ENCODE measurements around the gene MYO5A. TPM values are rescaled to one million over a fixed set of nuclear protein-coding genes. Genes with fewer than 3 reads are reported as not detected.

MYO5A gene
- total and polyA plus RNA-seq, 10 of the 15 experiments (the other 5 are each of a cell fraction or from before 2014, with no cell fraction given): 4.2 to 42.9 (median 31.1) TPM

GRCh38 chr15:52350423-52350822 lies 178.3 kb downstream of the MYO5A start (continued):
- no peak for TF ChIP-seq CUX1 (IDR thresholded peaks at IDR 0.05; ENCODE audit: insufficient replicate concordance, low read depth, low read length)
- TF ChIP-seq JUND (IDR thresholded peaks at IDR 0.05; ENCODE audit: low read depth, low read length): no peak
- TF ChIP-seq POLR2A (IDR thresholded peaks at IDR 0.05; ENCODE audit: low read depth, low read length): no peak
- TF ChIP-seq SP1 (IDR thresholded peaks at IDR 0.05; ENCODE audit: low read depth, low read length): no peak
- TF ChIP-seq SMARCA5 (IDR thresholded peaks at IDR 0.05): no peak
- TF ChIP-seq BCL11A (IDR thresholded peaks at IDR 0.05; ENCODE audit: low read depth, low read length): no peak
- TF ChIP-seq FOXK2 (IDR thresholded peaks at IDR 0.05): no peak

DNA sequence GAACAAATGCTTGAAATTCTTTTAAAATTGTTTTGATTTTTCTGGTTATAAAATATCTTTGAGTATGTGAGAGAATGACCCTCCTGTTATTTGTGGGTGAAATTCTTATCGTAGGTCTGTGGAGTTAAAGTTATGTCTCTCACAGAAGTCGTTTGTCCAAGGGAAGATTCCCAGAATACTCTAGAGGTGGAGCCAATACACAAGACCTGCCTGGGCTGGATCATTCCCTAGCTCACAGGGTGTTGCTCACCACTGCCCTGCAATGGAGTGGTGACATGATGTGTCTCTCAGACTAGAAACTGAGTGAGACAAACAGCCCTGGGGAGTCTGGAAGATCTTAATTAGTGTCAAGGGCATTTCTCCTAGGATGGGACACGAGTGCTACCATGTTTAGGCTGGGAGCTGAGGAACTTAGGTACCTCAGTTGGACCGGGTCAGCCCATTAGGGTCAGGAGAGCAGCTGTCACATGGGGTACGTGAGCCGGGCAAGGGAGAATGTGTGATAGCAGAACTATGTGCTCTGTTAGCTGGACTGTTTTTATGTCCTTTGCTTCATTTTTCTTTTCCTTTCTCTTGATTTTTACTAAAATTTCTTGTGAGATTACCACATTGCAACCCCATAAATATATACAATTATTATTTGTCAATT lies 179.5 kb downstream of the MYO5A start:
- Histone ChIP-seq H3K27me3 (replicated peaks in 1 of 2; ENCODE audit: control insufficient read depth in 2 of 2, insufficient read depth in 2 of 2, low read length in 1 of 2) (no peaks in the 10 kb centered on the region), H3K36me3 (ENCODE audit: control insufficient read depth in 2 of 2, insufficient read depth in 2 of 2, low read length in 1 of 2) (peaks cover 16 to 32% of the 10 kb centered on the region in 2 experiments), H3K4me3 (no peak overlapping the region), H3K79me2 (ENCODE audit: control insufficient read depth, insufficient read depth, low read length) (no peaks in the 10 kb centered on the region), H3K9me3 (replicated peaks; ENCODE audit: control insufficient read depth, insufficient read depth, low read length) (no peaks in the 10 kb centered on the region), H2AFZ (ENCODE audit: control insufficient read depth, low read depth, low read length) (no peak overlapping the region), H3K9ac (ENCODE audit: control insufficient read depth, insufficient read depth, low read length) (no peak overlapping the region), H3K4me1 (ENCODE audit: control insufficient read depth, insufficient read depth, low read length) (no peaks in the 10 kb centered on the region), H3K27ac (ENCODE audit: control insufficient read depth, insufficient read depth) (no peak overlapping the region), H4K20me1 (ENCODE audit: control insufficient read depth, insufficient read depth) (no peaks in the 10 kb centered on the region), H3K4me2 (ENCODE audit: control insufficient read depth, insufficient read depth) (no peak overlapping the region)
- no peak for ATAC-seq
- 92% methylated on average over 6 of the region's 6 CpGs for WGBS (ENCODE audit: insufficient coverage, insufficient replicate concordance, low lambda C conversion rate, missing lambda C conversion rate)
- ChIA-PET SMC1A (ENCODE audit: uncharacterized antibody, unreplicated experiment) (interaction anchor here (1.1 to 2.9 kb wide), 5 partner anchors 7 to 50 kb away, joined by 3 to 11 read pairs (median 5); no protein-coding TSS in a partner anchor), POLR2A (no interaction called here), RAD21 (ENCODE audit: unreplicated experiment) (interaction anchor here (0.7 kb wide), 1 partner anchor 378 kb away, joined by 3 read pairs; no protein-coding TSS in a partner anchor), CTCF (interaction anchor here (0.6 to 0.8 kb wide), 4 partner anchors 12 to 386 kb away, joined by 3 to 4 read pairs (median 4); no protein-coding TSS in a partner anchor)
- no TSS peak for BruUV-seq (replicated peaks)
- DNase-seq (ENCODE audit: low read depth, low spot score): no peak
- in situ Hi-C loops (cut with MboI): no loop called here
- intact Hi-C loops (cut with micrococcal nuclease; ENCODE audit: unreplicated experiment): no loop called here
- FAIRE-seq: no peak
- TF ChIP-seq ZNF24 (IDR thresholded peaks at IDR 0.05) (no peak), ZBTB11 (CRISPR knock-in tag; IDR thresholded peaks at IDR 0.05) (no peak), SRF (IDR thresholded peaks at IDR 0.05; ENCODE audit: low read depth in 2 of 2, low read length in 2 of 2) (no peak), CHD4 (IDR thresholded peaks at IDR 0.05) (no peak), IKZF1 (conservative IDR thresholded peaks at IDR 0.05) (no peak), RCOR1 (conservative IDR thresholded peaks at IDR 0.05; ENCODE audit: low read depth, low read length) (no peak), JUNB (IDR thresholded peaks at IDR 0.05) (no peak), NRF1 (conservative IDR thresholded peaks at IDR 0.05; ENCODE audit: low read depth, low read length) (no peak), ZSCAN29 (IDR thresholded peaks at IDR 0.05) (no peak), FOXK2 (IDR thresholded peaks at IDR 0.05) (no peak), CBFB (IDR thresholded peaks at IDR 0.05; ENCODE audit: low read depth) (no peak)
